ACC112 (cell line): ENCODE data around the gene GIGYF2.
"Not testable (repeated sequence)": the region's sequence is repeated elsewhere in the genome, so short reads cannot be mapped to it uniquely, and the experiment has no call there.

Source experiments
- H2AFZ ChIP-seq: fragments of 200-600 bp; sonication (generic); one replicate; pipeline ENCODE4 v1.6.0; 2017; ENCODE audit warnings: antibody characterized with exemption, low read length; ENCODE audit not compliant: unreplicated experiment
- H3K27ac ChIP-seq: fragments of 200-600 bp; sonication (generic); 2 replicates; pipeline ENCODE4 v1.5.1; 2014; ENCODE audit warnings: low read depth, mild to moderate bottlenecking, antibody characterized with exemption, low read length, moderate library complexity
- H3K27me3 ChIP-seq: fragments of 200-600 bp; sonication (generic); 2 replicates; pipeline ENCODE4 v1.6.1; 2014; ENCODE audit warnings: mild to moderate bottlenecking, antibody characterized with exemption, low read length, moderate library complexity, mixed read lengths; ENCODE audit not compliant: insufficient read depth
- H3K36me3 ChIP-seq: fragments of 200-600 bp; sonication (generic); 2 replicates; pipeline ENCODE4 v1.6.1; 2016; ENCODE audit warnings: mild to moderate bottlenecking, antibody characterized with exemption, low read length, moderate library complexity, mixed read lengths; ENCODE audit not compliant: insufficient read depth
- H3K4me1 ChIP-seq: fragments of 200-600 bp; sonication (generic); one replicate; pipeline ENCODE4 v1.6.1; 2016; ENCODE audit warnings: low read length, mixed read lengths; ENCODE audit not compliant: insufficient read depth, unreplicated experiment, control insufficient read depth
- H3K4me3 ChIP-seq: fragments of 200-600 bp; sonication (generic); 2 replicates; pipeline ENCODE4 v1.5.1; 2014; ENCODE audit warnings: mild to moderate bottlenecking, low read depth, low read length
- H3K79me2 ChIP-seq: fragments of 200-600 bp; sonication (generic); one replicate; pipeline ENCODE4 v1.6.0; 2016; ENCODE audit warnings: low read length; ENCODE audit not compliant: control insufficient read depth, unreplicated experiment, insufficient read depth

GIGYF2 gene

DNA sequence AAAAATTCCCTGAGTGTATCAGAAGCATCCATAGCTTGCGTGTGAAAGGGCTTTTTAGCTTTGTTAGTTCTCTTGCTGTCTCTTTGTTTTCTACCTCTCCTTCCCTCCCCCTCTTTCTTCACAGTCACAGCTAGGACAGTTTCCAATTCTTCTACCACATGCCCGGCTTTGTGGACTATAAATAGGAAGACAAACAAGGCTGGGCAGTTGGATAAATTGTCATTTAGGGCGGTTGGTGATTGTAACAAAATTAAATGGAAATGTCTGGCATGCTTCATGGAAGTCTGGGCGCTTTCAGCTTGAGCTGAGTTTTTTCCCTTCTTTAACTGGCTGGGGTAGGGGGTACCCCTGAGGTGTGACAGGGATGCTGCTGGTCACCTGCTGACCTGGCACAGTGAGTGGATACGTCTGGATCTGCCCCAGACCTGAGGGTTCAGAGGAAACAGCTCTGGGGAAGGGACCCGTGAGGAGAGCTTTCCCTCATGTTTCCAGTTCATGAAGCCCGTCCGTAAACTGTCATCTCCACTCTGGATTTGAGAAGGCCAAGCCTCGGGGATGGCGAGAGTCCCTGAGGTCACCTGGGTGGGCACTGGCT lies 29.0 kb upstream of the GIGYF2 start:
- Histone ChIP-seq H3K36me3 (no peaks in the 10 kb centered on the region), H3K79me2 (no peaks in the 10 kb centered on the region), H3K4me3 (no peak overlapping the region), H3K27me3 (no peaks in the 10 kb centered on the region), H3K4me1 (no peaks in the 10 kb centered on the region), H2AFZ (no peak overlapping the region), H3K27ac (no peak overlapping the region)

- H2AFZ ChIP-seq, result peak overlapping the region; percentile 81
Measured at GRCh38 chr2:232668805-232669444, 28.2 kb upstream of the GIGYF2 start.

DNA sequence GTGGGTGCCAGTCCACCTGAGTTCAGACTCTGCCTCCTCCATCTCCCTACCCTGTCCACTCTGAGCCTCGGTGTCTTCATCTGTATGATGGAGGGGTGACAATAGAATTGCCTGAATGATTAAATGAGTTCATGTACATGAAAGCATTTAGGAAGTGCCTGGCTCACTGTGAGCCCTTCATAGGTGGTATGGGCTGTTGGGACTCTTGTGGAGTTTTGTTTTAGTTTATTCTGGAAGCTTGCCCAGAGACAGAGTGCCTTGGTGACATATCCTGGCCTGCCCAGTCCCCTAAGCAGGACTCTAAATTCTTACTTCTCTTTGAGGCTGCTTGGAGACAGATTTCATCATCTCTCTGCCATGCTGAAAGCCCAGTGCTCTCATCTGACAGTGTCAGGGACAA lies 24.5 kb upstream of the GIGYF2 start:
- Histone ChIP-seq H3K27ac (no peak overlapping the region), H3K36me3 (no peaks in the 10 kb centered on the region), H3K79me2 (no peaks in the 10 kb centered on the region), H3K4me1 (no peaks in the 10 kb centered on the region), H3K27me3 (no peaks in the 10 kb centered on the region), H3K4me3 (no peak overlapping the region), H2AFZ (no peak overlapping the region)

More at GRCh38 chr2:232668805-232669444, 28.2 kb upstream of the GIGYF2 start:
- H3K79me2 ChIP-seq, result no peaks in the 10 kb centered on the region
- H3K27ac ChIP-seq, result no peak overlapping the region
- no peaks in the 10 kb centered on the region for H3K36me3 ChIP-seq
- H3K4me1 ChIP-seq, result no peaks in the 10 kb centered on the region
- no peaks in the 10 kb centered on the region for H3K27me3 ChIP-seq
- no peak overlapping the region for H3K4me3 ChIP-seq

- Histone ChIP-seq H3K4me1 (no peaks in the 10 kb centered on the region), H3K27ac (no peak overlapping the region), H3K4me3 (no peak overlapping the region), H3K36me3 (no peaks in the 10 kb centered on the region), H3K27me3 (no peaks in the 10 kb centered on the region), H3K79me2 (no peaks in the 10 kb centered on the region), H2AFZ (no peak overlapping the region)
Measured at GRCh38 chr2:232674491-232674890, 22.6 kb upstream of the GIGYF2 start.

- H3K79me2 ChIP-seq, result no peaks in the 10 kb centered on the region
- no peaks in the 10 kb centered on the region for H3K4me1 ChIP-seq
- H3K27me3 ChIP-seq, result no peaks in the 10 kb centered on the region
- H2AFZ ChIP-seq, result no peak overlapping the region
- no peaks in the 10 kb centered on the region for H3K36me3 ChIP-seq
- H3K27ac ChIP-seq, result no peak overlapping the region
- H3K4me3 ChIP-seq, result no peak overlapping the region
Measured at GRCh38 chr2:232675381-232675780, 21.8 kb upstream of the GIGYF2 start.

DNA sequence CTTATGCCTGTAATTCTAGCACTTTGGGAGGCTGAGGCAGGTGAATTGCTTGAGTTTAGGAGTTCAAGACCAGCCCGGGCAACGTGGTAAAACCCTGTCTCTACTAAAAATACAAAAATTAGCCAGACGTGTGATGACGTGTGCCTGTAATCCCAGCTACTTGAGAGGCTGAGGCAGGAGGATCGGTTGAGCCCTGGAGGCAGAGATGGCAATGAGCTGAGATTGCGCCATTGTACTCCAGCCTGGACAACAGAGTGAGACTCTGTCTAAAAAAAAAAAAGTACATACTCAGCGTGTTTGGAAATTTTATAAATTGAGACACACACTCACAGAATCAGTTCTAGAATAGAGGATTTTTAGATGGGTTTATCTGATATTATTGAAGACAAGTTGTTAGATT lies 17.1 kb upstream of the GIGYF2 start:
- no peaks in the 10 kb centered on the region for H3K4me1 ChIP-seq
- H3K27ac ChIP-seq, result no peak overlapping the region
- H3K27me3 ChIP-seq, result peaks cover 31% of the 10 kb centered on the region
- H3K4me3 ChIP-seq, result no peak overlapping the region
- no peaks in the 10 kb centered on the region for H3K36me3 ChIP-seq
- no peak overlapping the region for H2AFZ ChIP-seq
- no peaks in the 10 kb centered on the region for H3K79me2 ChIP-seq

- H3K36me3 ChIP-seq, result no peaks in the 10 kb centered on the region
- H3K27me3 ChIP-seq, result peaks cover 31% of the 10 kb centered on the region
- no peaks in the 10 kb centered on the region for H3K79me2 ChIP-seq
- H3K27ac ChIP-seq, result no peak overlapping the region
- H3K4me3 ChIP-seq, result no peak overlapping the region
- H2AFZ ChIP-seq, result no peak overlapping the region
- H3K4me1 ChIP-seq, result no peaks in the 10 kb centered on the region
Measured at GRCh38 chr2:232681527-232681926, 15.6 kb upstream of the GIGYF2 start.

- H3K4me1 ChIP-seq, result no peaks in the 10 kb centered on the region
- H3K79me2 ChIP-seq, result no peaks in the 10 kb centered on the region
- peaks cover 31% of the 10 kb centered on the region for H3K27me3 ChIP-seq
- H2AFZ ChIP-seq, result no peak overlapping the region
- H3K4me3 ChIP-seq, result no peak overlapping the region
- no peaks in the 10 kb centered on the region for H3K36me3 ChIP-seq
- H3K27ac ChIP-seq, result no peak overlapping the region
Measured at GRCh38 chr2:232683368-232683767, 13.8 kb upstream of the GIGYF2 start.

- H3K4me1 ChIP-seq, H3K4me3 ChIP-seq, H3K36me3 ChIP-seq, H2AFZ ChIP-seq, H3K79me2 ChIP-seq, H3K27ac ChIP-seq: not testable (repeated sequence)
- peaks cover 31% of the 10 kb centered on the region for H3K27me3 ChIP-seq
Measured at GRCh38 chr2:232685391-232685790, 11.7 kb upstream of the GIGYF2 start.

DNA sequence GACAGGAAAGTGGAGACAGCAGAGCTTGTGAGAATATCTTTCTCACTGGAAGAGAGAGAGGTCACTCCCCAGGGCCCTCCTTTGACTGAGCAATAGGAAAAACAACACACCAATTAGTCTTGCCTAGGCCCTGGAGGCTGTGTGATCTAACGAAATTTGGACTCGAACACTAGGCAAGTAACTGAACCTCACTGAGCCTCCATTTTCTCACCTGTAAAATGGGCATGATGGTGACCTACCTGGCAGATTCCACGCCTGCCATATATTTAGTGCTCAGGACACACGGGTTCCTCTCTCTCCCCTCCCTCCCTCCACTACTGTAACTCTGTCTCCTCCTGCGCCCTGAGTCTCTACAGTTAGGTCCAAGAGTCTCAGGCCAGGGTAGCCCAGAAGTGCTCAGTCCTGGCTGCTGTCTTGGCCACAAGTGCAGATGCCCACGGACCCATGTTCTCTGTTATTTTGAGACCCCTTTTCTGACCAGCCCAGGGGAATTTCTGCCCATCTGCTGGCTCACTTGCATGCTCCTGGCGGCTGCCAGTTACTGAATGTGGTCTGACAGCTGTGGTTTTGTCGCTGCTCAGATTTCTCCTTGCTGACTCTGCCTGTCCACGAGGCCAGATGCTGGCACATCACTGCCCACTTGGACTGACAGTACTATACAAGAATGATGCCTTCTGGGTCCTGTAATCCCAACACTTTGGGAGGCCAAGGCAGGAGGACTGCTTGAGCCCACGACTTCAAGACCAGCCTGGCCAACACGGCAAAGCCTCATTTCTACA lies 9.6 kb upstream of the GIGYF2 start:
- peaks cover 16% of the 10 kb centered on the region for H3K27me3 ChIP-seq
- H3K36me3 ChIP-seq, result no peaks in the 10 kb centered on the region
- no peak overlapping the region for H3K27ac ChIP-seq
- H3K4me3 ChIP-seq, result no peak overlapping the region
- no peak overlapping the region for H2AFZ ChIP-seq
- no peaks in the 10 kb centered on the region for H3K79me2 ChIP-seq
- no peaks in the 10 kb centered on the region for H3K4me1 ChIP-seq

- H2AFZ ChIP-seq, result no peak overlapping the region
- H3K79me2 ChIP-seq, result no peaks in the 10 kb centered on the region
- no peak overlapping the region for H3K27ac ChIP-seq
- peaks cover 12% of the 10 kb centered on the region for H3K27me3 ChIP-seq
- no peaks in the 10 kb centered on the region for H3K36me3 ChIP-seq
- no peaks in the 10 kb centered on the region for H3K4me1 ChIP-seq
- no peak overlapping the region for H3K4me3 ChIP-seq
Measured at GRCh38 chr2:232688201-232688600, 8.9 kb upstream of the GIGYF2 start.
